HG02943 (cell line): ENCODE data around the gene TMEM63A.
"Not testable (repeated sequence)": the region's sequence is repeated elsewhere in the genome, so short reads cannot be mapped to it uniquely, and the experiment has no call there.

Source experiments
- ATAC-seq: cut with Tn5 transposase; IDR thresholded peaks from one replicate; pipeline ENCODE4 v1.9.1; 2021; ENCODE audit warnings: mild to moderate bottlenecking, low read depth, moderate library complexity; ENCODE audit not compliant: unreplicated experiment

The TMEM63A gene

GRCh38 chr1:225846331-225847310 lies 35.6 kb downstream of the TMEM63A start:
- no peak for ATAC-seq

GRCh38 chr1:225845571-225846259 lies 36.5 kb downstream of the TMEM63A start:
- no peak for ATAC-seq

GRCh38 chr1:225845097-225845496 lies 37.1 kb downstream of the TMEM63A start:
- no peak for ATAC-seq

GRCh38 chr1:225844236-225845061 lies 37.7 kb downstream of the TMEM63A start:
- ATAC-seq: no peak

- no peak for ATAC-seq
Measured at GRCh38 chr1:225843426-225843795, 38.8 kb downstream of the TMEM63A start.

GRCh38 chr1:225842788-225843425 lies 39.3 kb downstream of the TMEM63A start:
- no peak for ATAC-seq

GRCh38 chr1:225842074-225842473 lies 40.1 kb downstream of the TMEM63A start:
- ATAC-seq: no peak

GRCh38 chr1:225840713-225841112 lies 41.5 kb downstream of the TMEM63A start:
- ATAC-seq: no peak

- no peak for ATAC-seq
Measured at GRCh38 chr1:225840223-225840610, 42.0 kb downstream of the TMEM63A start.

- no peak for ATAC-seq
Measured at GRCh38 chr1:225838793-225839192, 43.4 kb downstream of the TMEM63A start.

GRCh38 chr1:225836296-225836695 lies 45.9 kb downstream of the TMEM63A start:
- ATAC-seq: not testable (repeated sequence)

- no peak for ATAC-seq
Measured at GRCh38 chr1:225835856-225836255, 46.3 kb downstream of the TMEM63A start.

- ATAC-seq: no peak
Measured at GRCh38 chr1:225834417-225835329, 47.5 kb downstream of the TMEM63A start.

- ATAC-seq: no peak
Measured at GRCh38 chr1:225830841-225831240, 51.3 kb downstream of the TMEM63A start.

- ATAC-seq: no peak
Measured at GRCh38 chr1:225828706-225829345, 53.4 kb downstream of the TMEM63A start.

- ATAC-seq: no peak
Measured at GRCh38 chr1:225827076-225827475, 55.1 kb downstream of the TMEM63A start.

GRCh38 chr1:225825607-225826007 lies 56.6 kb downstream of the TMEM63A start:
- ATAC-seq: no peak

- no peak for ATAC-seq
Measured at GRCh38 chr1:225825078-225825477, 57.1 kb downstream of the TMEM63A start.

- no peak for ATAC-seq
Measured at GRCh38 chr1:225824533-225824941, 57.6 kb downstream of the TMEM63A start.
